Measurements from ENCODE around the gene SS18L1.
A peak's percentile ranks its signal among the peaks of the same experiment; 100 is the strongest.

The SS18L1 gene

GRCh38 chr20:62141397-62142251 lies 1.9 kb upstream of the SS18L1 start:
- H3K4me3 ChIP-seq (replicated peaks; ENCODE audit: low read depth, low read length) = peak overlapping the region; percentile 85
- H3K27me3 ChIP-seq (replicated peaks; ENCODE audit: control insufficient read depth, insufficient read depth, low read length) = no peaks in the 10 kb centered on the region
- DNase-seq (ENCODE audit: extremely low read depth, insufficient read length) = no peak
- H3K36me3 ChIP-seq (ENCODE audit: control insufficient read depth, insufficient read depth, low read length) = peaks cover 31% of the 10 kb centered on the region
- TF ChIP-seq CTCF (IDR thresholded peaks at IDR 0.05; ENCODE audit: insufficient read depth, low read length, poor library complexity, severe bottlenecking) = peak; percentile 51

- Histone ChIP-seq H3K27me3 (replicated peaks; ENCODE audit: control insufficient read depth, insufficient read depth, low read length) (no peaks in the 10 kb centered on the region), H3K36me3 (ENCODE audit: control insufficient read depth, insufficient read depth, low read length) (peaks cover 25% of the 10 kb centered on the region), H3K4me3 (replicated peaks; ENCODE audit: low read depth, low read length) (peak overlapping the region; percentile 85)
- no peak for TF ChIP-seq CTCF (IDR thresholded peaks at IDR 0.05; ENCODE audit: insufficient read depth, low read length, poor library complexity, severe bottlenecking)
- peak; percentile 35 for DNase-seq (ENCODE audit: extremely low read depth, insufficient read length)
These were observed 1.1 kb upstream of the SS18L1 start for GRCh38 chr20:62142252-62143080.

- Histone ChIP-seq H3K27me3 (replicated peaks; ENCODE audit: control insufficient read depth, insufficient read depth, low read length) (no peaks in the 10 kb centered on the region), H3K4me3 (replicated peaks; ENCODE audit: low read depth, low read length) (peak overlapping the region; percentile 79), H3K36me3 (ENCODE audit: control insufficient read depth, insufficient read depth, low read length) (peaks cover 11% of the 10 kb centered on the region)
- DNase-seq (ENCODE audit: extremely low read depth, insufficient read length) = peak; percentile 69
- no peak for TF ChIP-seq CTCF (IDR thresholded peaks at IDR 0.05; ENCODE audit: insufficient read depth, low read length, poor library complexity, severe bottlenecking)
These were observed 622 bp downstream of the SS18L1 start for GRCh38 chr20:62143957-62144825.

- Histone ChIP-seq H3K27me3 (replicated peaks; ENCODE audit: control insufficient read depth, insufficient read depth, low read length) (no peaks in the 10 kb centered on the region), H3K4me3 (replicated peaks; ENCODE audit: low read depth, low read length) (no peak overlapping the region), H3K36me3 (ENCODE audit: control insufficient read depth, insufficient read depth, low read length) (peaks cover 2% of the 10 kb centered on the region)
- no peak for TF ChIP-seq CTCF (IDR thresholded peaks at IDR 0.05; ENCODE audit: insufficient read depth, low read length, poor library complexity, severe bottlenecking)
- no peak for DNase-seq (ENCODE audit: extremely low read depth, insufficient read length)
These were observed 2.1 kb downstream of the SS18L1 start for GRCh38 chr20:62145688-62146018.

- no peak for DNase-seq (ENCODE audit: extremely low read depth, insufficient read length)
- no peaks in the 10 kb centered on the region; the same call in 1 of the 2 replicates for H3K36me3 ChIP-seq (ENCODE audit: control insufficient read depth, insufficient read depth, low read length)
- no peak for TF ChIP-seq CTCF (IDR thresholded peaks at IDR 0.05; ENCODE audit: insufficient read depth, low read length, poor library complexity, severe bottlenecking)
These were observed 2.6 kb downstream of the SS18L1 start for GRCh38 chr20:62146019-62146755.

More at GRCh38 chr20:62146019-62146755, 2.6 kb downstream of the SS18L1 start:
- Histone ChIP-seq H3K27me3 (replicated peaks; ENCODE audit: control insufficient read depth, insufficient read depth, low read length) (no peaks in the 10 kb centered on the region), H3K4me3 (replicated peaks; ENCODE audit: low read depth, low read length) (no peak overlapping the region)
